Prostate gland (tissue), 2 donors: ENCODE results near the gene MPP3.

Experiments used
- CTCF ChIP-seq, 4 experiments: fragments of 200-600 bp in 2 of 4; fragments of 450-650 bp in 2 of 4; sonication (generic) in 2 of 4; IDR thresholded peaks; 1 replicate in 3 of 4; 2 replicates in 1 of 4; pipeline ENCODE4 v1.5.1; 2016 to 2019; ENCODE audit warnings: antibody characterized with exemption in 4 of 4, mild to moderate bottlenecking in 2 of 4, moderate library complexity in 2 of 4
- POLR2A ChIP-seq: fragments of 450-650 bp; IDR thresholded peaks from one replicate; pipeline ENCODE4 v1.6.1; 2016; ENCODE audit warnings: antibody characterized with exemption, mild to moderate bottlenecking
- POLR2AphosphoS5 ChIP-seq: sonication (generic); formaldehyde crosslinking; IDR thresholded peaks from one replicate; pipeline ENCODE4 v1.6.1; 2017; ENCODE audit warnings: antibody characterized with exemption

- TF ChIP-seq POLR2A (no peak), CTCF (IDR thresholded peaks at IDR 0.05) (no peak), POLR2AphosphoS5 (no peak)
Observed at GRCh38 chr17:43810226-43810715, 22.7 kb downstream of the MPP3 start.
